Fibroblast of pulmonary artery (primary cell): ENCODE data around the gene LMF1.
A peak's percentile ranks its signal among the peaks of the same experiment; 100 is the strongest.

ENCODE experiments used
- DNase-seq: peaks from one replicate; pipeline ENCODE4 v3.0.0-alpha.2; 2010; ENCODE audit warnings: low read depth
- H3K4me3 ChIP-seq: replicated peaks from 2 replicates; pipeline ENCODE4 v1.5.1; 2011; ENCODE audit warnings: low read depth, mild to moderate bottlenecking, control low read depth, low read length, moderate library complexity
- TF ChIP-seq, protein P1 (sequence below): IDR thresholded peaks from 2 replicates; pipeline ENCODE4 v1.5.1; 2011; ENCODE audit warnings: mild to moderate bottlenecking, control low read depth, low read length, inconsistent platforms; ENCODE audit errors: missing control alignments

The LMF1 gene

DNA sequence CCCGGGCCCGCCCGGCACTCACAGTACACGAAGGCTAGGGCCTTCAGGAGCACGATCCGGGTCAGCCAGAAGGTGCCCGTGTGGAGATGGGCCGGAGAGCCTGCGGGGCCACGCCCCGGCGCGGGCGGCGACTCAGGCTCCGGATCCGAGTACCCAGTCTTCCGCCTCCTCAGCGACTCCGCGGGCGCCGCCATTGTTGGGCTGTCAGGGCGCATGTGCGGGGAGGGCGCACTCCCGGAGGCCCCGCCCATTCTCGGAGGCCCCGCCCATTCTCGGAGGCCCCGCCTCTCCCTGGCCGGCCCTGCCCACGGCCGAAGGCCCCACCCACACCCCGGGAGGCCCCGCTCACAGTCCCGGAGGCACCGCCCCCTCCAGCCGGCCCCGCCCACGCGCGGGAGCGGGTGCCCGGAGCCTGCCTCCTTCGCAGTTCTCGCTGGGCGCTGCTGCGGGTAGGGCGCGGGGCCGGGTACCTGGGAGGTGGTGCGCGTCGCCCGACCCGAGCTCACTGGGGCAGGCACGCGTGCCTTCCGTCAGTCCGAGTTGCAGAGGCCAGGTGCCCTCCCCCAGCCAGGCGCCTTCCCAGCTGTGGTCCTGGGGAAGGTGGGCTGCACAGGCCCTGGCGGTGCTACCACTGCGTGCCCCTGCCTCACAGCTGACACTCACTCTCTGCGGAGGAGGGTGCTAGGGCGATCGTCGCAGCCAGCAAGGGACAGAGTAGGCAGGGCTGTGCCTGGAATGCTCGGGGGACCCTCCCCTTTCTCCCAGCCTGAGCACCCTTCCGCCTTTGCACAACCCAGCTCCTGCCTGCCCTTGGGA is at the start of gene LMF1:
LMF1 (minus strand) TSS at position 219 of the 816 bp plus-strand sequence; CDS start at position 215, 4 bp downstream.
- peak within 1 kb of the TSS; percentile 74 for H3K4me3 ChIP-seq
- TF ChIP-seq, protein P1, sequence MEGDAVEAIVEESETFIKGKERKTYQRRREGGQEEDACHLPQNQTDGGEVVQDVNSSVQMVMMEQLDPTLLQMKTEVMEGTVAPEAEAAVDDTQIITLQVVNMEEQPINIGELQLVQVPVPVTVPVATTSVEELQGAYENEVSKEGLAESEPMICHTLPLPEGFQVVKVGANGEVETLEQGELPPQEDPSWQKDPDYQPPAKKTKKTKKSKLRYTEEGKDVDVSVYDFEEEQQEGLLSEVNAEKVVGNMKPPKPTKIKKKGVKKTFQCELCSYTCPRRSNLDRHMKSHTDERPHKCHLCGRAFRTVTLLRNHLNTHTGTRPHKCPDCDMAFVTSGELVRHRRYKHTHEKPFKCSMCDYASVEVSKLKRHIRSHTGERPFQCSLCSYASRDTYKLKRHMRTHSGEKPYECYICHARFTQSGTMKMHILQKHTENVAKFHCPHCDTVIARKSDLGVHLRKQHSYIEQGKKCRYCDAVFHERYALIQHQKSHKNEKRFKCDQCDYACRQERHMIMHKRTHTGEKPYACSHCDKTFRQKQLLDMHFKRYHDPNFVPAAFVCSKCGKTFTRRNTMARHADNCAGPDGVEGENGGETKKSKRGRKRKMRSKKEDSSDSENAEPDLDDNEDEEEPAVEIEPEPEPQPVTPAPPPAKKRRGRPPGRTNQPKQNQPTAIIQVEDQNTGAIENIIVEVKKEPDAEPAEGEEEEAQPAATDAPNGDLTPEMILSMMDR, result no peak
- peak; percentile 90 for DNase-seq

DNA sequence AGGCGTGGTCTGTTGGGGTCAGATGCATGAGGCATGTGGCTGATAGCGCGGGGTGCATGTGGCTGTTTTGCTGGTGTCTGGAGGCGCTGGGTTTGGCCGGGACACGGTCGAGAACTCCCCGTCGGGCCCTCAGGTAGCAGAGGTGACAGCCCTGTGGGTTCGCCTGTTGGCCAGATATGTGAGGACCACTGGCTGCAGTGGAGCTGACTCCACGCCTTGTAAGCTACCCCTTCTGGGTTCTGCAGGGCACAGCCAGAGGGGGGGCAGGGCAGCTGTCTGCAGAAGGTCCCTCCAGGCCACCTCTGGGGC is 49.3 kb upstream of the LMF1 start:
- no peak overlapping the region for H3K4me3 ChIP-seq
- TF ChIP-seq, protein P1, result no peak
- DNase-seq, result no peak

DNA sequence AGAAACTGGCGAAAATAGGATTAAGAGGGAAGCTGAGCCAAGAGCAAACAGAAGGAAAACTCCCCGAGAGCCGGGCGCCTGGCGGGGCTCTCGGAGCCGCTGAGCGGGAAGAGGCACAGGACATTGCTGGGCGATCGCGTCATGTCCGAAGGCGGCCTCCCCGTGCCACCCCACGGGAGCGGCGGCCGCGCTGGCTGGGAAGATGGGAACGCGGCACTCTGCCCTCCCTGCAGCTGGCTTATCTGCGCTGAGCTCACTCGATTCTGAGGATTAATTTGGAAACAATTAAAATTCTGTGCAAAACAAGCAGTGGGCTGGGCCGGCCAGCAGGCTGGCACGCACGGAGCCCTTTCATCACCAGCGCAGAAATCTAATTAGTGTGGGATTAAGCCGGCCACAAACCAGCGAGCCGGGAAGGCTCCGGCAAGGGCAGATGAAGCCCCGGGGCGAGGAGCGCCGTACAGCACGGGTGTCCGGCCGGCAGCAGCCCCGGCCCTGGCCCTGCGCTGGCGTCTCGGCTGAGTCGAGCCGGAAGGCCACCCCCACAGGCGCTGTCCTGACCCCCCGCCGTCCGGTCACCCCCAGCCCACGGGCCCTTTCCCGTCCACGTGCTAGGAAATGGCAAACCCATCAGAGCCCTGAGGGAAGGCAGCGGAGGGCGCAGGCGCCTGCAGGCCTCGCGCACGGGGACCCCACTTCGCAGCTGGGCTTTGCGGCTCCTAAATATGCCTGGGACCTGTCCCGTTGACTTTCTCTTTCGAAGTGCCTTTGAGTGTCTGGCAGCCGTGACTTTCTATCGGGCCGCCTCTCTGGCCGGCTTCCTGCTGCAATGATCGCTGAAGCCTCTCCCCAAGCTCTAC is 48.7 kb upstream of the LMF1 start:
- DNase-seq, result peak; percentile 58
- TF ChIP-seq, protein P1, result no peak

DNA sequence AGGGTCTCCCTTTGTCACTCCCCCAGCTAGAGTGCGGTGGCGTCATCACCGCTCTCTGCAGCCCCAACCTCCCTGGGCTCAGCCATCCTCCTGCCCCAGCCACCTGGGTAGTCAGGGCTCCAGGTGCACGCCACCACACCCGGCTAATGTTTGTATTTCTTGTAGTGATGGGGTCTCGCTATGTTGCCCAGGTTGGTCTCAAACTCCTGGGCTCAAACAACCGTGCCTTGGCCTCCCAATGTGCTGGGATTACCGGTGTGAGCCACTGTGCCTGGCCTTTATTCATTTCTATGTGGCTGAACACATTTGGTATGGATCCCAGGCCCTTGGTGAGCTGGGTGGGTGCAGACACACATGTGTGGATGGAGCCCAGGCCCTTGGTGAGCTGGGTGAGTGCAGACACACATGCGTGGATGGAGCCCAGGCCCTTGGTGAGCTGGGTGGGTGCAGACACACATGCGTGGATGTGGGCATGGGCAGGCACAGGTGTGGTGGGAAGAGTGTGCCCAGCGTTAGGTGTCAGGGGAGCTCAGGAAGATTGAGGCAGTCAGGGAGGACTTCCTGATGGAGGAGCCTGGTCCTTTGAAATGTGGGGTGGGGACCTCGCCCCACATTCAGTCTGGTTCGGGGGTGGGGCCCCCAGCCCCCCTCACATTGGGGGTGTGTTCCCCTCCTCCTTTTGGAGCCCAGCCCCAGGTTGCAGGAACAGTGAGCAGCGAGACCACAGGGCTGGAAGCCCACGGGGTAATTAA is 47.8 kb upstream of the LMF1 start:
- DNase-seq, result no peak
- TF ChIP-seq, protein P1, result no peak
- peak overlapping the region; percentile 0 for H3K4me3 ChIP-seq

More for the DNA sequence above, 48.7 kb upstream of the LMF1 start:
- H3K4me3 ChIP-seq, result peak overlapping the region; percentile 27

DNA sequence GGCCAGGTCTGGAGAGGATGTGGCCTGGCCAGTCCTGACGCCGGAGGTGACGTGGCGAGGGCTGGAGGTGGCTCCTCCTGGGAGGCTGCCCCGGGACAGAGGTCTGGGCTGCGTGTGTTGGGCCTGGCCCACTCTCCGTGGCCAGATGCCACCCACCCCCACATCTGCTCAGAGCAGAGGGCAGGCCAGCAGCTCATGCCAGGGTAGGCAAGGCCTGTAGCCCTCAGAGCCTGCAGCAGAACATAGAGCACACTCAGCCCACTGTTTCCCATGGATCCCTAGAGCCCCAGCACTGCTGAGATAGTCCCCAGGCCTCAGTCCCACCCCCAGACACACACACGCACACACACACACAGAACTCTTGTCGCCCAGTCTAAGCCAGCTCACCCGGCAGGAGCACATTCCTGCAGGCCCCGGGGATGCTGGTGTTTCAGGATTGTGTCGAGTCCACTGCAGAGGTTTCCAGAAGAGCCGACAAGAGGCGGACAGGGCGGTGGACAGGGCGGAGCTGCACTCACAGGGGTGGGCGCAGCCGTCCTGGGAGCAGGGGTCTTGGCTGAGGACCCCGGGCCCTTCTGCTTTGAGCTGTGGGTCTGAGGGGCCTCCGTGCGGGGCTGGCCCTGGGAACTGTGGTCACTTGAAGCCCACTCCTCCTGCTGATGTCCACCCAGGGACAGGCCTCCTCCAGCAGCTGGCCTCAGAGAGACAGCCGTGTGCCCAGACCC is 44.1 kb upstream of the LMF1 start:
- H3K4me3 ChIP-seq, result no peak overlapping the region
- no peak for DNase-seq
- TF ChIP-seq, protein P1, result no peak

DNA sequence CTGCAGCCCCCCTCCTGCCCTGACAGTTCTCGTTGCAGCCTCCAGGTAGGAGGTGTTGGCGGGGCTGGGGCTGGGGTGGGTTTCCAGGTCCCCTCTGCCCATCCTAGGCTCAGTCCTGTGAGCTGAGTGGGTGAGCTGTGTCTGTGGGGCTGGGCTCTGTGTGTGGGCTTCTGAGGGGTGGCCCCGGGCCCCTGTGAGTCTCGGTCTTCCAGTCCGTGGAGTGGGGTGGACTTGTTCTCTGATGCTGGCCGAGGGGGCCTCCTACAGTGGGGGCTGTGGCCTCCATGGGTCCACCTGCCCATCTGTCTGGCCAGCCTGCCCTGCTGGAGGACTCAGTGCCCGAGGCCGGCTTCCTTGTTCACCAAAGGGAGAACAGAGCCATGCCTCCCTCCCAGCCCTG is 43.4 kb upstream of the LMF1 start:
- TF ChIP-seq, protein P1, result no peak
- no peak for DNase-seq
- H3K4me3 ChIP-seq, result no peak overlapping the region
